GM18870 (cell line): Measurements from ENCODE around the gene OSM.
"Not testable (repeated sequence)": the region's sequence is repeated elsewhere in the genome, so short reads cannot be mapped to it uniquely, and the experiment has no call there.

ENCODE experiments used
- ATAC-seq: cut with Tn5 transposase; IDR thresholded peaks from one replicate; pipeline ENCODE4 v1.9.1; 2021; ENCODE audit warnings: moderate library complexity; ENCODE audit not compliant: unreplicated experiment

OSM gene

DNA sequence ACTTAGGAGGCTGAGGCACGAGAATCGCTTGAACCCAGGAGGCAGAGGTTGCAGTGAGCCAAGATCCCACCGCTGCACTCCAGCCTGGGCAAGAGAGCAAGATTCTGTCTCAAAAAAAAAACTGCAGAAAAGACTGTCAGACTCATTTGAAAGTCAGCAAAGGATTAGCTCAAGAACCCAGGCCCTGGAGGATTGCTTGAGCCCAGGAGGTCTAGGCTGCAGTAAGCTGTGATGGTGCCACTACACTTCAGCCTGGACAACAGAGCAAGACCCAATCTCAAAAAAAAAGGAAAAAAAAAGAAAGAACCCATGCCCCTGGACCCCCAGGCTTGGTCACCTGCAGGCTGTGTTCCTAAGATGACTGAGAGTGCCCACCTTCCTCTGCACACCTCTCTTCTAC, 36.3 kb downstream of the OSM start:
- no peak for ATAC-seq

DNA sequence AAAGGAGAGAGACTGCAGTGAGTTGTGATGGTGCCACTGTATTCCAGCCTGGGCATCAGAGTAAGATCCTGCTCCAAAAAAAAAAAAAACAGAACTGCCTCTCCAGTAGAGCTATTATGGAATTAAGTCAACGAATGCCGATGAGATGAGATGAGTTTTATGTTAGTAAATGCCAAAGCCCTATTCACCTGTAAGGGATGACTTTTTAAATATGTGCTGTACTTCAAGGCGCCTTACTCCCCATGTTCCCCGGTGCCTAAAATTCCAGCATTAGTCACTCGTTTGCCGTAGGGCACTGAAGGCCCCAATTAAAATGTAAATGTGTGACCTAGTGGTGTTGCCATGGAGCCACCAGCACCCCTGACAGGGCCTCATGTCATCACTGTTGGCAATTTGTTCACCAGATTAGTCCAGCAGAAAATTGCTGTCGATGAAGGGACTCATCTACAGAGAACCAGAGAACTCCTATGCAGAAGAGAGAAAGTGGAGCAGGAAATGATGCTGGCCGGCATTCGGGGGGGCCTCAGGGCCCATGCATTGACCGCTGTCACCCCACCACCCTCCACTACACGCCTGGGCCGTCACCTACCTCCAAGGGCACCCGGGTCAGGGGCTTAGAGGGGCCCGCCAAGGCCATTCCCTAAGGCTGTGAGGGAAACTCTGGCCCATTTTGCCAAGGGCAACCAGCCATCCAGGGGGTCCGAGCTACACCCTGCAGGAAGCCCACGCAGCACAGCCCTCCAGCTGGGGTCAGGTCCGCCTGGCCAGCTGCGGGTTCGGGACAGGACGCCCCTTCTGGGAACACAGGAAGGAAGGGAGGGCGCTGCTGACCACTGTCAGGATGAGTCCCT, 37.9 kb downstream of the OSM start:
- ATAC-seq = no peak

DNA sequence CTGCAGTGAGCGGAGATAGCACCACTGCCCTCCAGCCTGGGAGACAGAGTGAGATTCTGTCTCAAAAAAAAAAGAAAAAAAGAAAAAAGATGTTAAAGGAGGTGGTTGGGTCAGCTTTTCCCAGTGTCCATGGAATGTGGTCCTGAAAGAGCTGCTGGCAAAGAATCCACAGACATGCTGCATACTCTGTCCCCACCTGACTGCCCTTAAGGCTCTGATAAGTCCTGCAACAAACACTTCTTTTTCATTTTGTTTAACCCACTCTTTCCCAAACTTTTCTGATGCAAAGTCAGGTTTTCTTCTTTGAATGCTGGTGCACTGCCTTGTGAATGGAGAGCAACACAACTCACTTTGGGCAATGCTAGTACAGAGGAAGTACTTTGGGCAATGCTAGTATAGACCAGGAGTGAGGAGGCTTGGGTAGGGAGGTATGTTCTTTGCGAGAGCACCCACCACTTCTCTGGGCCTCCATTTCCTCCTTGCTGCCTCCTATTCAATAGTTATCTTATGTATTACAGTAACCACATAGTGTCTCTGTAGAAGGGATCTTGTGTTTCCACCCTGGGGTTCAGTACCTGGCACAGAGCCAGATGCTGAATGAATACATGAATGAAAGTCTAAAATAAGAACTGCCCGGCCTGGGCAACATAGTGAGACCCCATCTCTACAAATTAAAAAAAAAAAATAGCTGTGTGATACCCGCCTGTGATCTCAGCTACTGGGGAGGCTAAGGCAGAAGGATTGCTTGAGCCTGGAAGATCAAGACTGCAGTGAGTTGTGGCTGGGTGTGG, 39.0 kb downstream of the OSM start:
- no peak for ATAC-seq

DNA sequence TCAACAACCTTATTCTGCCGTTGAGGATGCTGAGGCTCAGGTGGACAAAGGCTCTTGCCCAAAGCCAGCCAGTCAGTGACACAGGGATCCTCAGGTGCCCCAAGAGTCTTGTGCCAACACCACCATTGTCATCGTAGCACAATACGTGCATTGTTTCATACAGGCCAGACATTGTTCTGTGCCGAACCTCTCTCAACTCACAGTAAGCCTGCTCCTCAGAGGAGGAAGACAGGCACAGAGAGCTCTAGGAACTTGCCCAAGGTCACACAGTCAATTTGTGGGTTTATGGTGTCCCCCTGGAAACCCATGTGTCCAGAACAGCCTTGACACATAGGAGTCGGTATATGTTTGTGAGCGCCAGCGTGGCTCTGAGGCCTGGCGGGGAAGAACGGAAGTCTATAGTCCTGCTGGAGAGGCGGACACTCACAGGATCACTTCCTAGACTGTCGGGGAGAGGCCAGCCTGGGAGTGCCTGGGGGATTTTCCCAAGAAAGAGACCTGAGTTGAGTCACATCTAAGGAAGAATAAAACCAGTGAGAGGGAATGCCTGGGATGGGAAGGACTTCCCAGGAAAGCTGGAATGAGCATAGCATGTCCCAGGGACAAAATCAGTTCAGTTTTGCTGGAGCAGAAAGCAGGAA, 40.3 kb downstream of the OSM start:
- ATAC-seq = no peak

DNA sequence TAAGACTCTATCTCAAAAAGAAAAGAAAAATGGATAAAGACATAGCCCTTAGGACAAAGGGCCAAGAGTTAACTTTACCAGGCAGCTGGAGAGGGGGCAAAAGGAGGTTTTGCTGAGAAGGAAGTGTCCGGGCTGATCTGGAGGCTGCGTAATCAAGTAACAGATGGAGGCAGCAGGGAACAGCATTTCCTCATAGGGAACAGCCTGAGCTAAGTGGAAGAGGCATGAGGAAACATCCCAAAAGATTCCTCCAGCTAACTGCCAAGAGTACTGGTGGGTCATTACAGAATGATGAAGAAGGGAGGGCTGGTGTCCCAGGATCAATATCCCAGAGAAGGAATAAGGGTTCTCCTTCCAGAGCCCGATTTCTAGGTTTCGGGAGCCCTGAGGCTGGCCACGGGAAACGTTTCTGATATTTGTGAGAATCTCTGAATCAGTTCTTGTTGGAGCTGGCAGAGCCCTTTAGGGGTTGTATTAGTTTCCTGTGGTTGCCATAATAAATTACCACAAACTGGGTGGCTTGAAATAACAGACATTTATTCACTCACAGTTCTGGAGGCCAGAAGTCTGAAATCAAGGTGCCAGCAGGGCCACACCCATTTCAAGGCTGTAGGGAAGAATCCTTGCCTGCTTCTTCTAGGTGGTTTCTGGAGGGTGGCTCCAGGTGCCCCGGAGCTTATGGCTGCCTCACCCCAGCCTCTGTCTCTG, 41.3 kb downstream of the OSM start:
- ATAC-seq = no peak

DNA sequence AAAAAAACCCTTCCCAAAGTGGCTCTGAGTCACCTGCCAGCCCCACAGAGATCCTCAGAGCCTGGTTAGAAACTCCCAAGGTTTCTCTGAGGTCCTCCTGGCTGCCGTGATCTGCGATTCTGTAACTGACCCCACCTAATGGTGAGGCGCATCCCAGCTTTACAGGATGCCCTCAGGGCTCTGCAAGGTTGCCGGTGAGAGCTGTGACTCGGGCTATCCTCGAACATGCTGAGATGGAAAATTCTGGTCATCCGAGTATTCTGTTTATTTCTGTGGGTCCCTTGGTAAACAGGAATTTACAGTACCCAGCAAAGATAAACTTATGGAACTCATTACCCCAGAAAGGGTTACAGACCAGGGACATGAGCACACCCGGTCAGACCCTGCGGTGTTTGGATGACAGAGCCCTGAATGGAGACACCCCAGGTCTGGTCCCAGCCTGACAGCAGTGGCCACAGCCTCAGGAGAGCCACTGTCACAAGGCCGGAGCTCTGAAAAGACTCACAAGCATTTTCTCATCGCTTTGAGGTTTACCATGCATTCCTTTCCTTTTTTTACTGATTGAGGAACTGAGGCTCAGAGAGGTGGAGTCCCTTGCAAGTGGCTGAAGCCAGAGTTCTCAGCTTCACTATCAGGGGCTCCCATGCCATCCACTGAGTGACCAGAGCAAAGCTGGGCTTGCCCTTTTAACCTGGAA, 42.3 kb downstream of the OSM start:
- no peak for ATAC-seq

DNA sequence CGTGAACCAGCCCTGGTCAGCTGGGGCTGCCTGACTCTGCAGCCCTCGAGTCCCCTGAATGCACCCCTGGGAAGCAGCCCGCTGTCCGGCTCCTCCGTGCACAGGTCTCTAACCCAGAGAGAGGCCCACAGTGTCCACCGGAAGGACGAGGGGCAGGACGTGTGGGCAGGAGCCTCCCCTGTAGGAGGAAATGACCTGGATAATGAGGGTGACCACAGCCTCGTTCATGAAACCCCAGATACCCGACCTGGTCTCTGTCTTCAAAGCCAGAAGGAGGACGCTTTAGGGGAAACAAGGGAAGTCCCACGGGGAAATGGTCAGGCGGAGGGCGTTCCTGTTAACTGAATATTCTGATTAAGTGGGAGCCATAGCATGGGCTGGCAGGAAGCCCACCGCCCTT, 43.3 kb downstream of the OSM start:
- ATAC-seq = no peak

DNA sequence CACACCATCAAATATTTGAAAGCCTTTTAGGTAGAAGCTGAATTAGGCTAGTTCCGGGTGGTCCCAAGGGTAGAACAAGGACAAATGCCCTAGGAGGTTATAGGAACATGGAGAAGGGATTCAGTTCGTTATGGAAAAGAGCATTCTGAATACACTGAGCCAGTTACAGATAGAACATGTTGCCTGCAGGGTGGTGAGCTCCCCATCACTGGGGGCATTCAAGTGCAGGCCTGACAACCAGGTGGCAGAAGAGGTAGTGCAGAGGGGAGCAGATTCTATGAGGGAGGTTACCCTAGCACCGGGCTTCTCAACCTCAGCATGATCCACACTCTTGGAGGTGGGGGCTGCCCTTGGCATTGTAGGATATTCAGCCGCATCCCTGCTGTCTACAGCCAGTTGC, 44.3 kb downstream of the OSM start:
- ATAC-seq = no peak

DNA sequence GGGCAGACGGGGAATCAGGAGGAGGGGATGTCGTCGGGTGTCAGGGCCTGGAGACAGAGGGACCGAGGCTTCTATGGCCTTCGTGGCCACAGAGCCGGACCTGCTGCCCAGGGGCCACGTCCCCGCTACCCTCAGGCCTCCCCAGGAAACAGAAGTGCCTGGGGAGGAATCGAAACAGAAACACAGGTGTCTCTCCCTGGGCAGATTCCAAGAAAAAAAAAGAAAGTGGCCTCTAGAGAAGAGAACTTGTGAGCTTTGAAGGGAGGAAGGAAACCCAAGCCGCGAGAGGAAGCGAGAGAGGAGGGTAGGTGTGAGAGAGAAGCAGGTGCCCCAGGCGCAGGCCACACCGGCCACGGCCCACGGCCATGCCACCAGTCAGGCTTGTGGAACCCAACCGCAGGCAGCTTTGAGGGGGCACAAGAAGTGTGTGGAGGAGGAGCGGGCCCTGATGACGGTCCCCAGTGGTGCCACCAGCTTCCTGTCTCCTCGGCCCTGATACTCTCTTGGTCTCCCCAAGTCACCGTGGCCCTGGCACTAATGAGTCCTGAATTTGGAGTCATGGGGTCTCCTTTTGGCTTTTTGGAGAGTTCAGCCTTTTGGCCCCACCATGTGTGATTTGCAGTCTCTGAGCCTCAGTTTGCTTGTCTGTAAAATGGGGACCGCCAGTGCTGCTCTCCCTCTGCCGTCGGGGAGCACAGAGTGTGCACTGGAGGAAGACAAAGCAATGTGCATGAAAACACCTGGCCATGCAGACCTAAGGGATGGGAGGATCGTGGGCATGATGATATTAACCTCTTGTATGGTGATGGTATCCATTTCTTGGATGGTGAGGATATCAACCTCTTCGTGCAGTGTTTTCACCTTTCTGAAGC, 45.3 kb downstream of the OSM start:
- ATAC-seq = no peak

DNA sequence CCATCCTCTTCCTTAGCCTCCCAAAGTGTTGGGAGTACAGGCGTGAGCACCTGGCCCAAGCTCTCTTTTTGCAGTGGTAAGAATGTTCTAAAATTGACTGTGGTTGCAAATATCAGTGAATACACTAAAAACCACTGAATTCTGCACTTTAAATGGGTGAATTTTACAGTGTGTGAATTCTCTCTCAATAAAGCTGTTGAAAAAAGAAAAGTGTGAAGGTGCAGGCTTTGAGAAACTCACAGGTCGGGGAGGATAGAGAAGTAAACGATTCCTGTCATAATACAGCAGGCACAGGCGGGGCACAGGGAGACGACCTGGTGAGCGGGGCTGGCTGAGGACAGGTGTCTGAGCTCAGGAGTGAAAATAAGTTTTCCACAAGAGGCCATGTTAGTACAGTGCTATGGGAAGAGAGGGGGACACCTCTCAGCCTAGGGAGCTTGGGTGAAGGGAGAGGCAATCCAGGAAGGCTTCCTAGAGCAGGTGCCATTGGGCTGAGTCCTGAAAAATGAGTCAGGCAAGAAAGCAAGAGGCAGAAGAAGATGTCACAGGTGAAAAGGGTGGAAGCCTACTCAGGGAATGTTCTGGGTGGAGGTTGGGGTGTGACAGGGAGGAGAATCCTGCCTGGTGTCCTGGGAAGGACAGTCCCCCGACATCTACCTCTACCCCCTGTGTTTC, 46.2 kb downstream of the OSM start:
- ATAC-seq = no peak

DNA sequence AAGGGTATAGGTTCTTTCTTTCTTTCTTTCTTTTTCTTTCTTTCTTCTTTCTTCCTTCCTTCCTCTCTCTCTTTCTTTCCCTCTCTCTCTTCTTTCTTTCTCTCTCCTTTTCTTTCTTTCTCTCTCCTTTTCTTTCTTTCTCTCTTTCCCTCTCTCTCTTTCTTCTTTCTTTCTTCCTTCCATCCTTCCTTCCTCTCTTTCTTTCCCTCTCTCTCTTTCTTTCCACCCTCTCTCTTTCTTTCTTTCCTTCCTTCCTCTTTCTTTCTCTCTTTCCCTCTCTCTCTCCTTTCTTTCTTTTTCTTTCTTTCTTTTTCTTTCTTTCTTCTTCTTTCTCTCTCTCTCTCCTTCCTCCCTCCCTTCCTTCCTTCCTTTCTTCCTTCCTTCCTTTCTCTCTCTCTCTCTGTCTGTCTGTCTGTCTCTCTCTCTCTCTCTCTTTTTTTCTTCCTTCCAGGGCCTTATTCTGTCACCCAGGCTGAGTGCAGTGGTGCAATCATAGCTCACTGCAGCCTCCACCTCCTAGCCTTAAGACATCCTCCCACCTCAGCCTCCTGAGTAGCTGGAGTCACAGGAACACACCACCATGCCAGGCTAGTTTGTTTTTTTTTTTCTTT, 46.9 kb downstream of the OSM start:
- ATAC-seq = no peak

DNA sequence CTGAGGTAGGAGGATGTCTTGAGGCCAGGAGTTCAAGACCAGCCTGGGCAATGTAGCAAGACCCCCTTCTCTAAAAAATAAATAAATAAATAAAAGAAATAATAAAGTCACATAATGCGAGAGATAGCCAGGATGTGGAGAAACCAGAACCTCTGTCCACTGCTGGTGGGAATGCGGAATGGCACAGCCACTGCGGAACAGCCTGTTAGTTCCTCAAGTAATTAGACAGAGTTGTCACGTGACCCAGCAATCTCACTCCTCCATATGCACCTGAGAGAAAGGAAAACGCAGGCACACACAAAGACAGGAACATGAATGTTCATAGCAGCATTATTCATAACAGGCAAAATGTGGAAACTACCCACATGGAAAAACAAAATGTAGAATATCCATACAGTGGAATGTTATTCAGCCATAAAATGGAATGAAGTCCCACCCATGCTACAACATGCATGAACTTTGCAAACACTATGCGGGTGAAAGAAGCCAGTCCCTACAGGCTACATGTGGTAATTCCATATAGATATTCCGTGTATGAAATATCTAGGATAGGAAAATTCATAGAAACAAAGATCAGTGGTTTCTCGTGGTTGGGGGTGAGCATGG, 47.5 kb downstream of the OSM start:
- ATAC-seq = no peak

DNA sequence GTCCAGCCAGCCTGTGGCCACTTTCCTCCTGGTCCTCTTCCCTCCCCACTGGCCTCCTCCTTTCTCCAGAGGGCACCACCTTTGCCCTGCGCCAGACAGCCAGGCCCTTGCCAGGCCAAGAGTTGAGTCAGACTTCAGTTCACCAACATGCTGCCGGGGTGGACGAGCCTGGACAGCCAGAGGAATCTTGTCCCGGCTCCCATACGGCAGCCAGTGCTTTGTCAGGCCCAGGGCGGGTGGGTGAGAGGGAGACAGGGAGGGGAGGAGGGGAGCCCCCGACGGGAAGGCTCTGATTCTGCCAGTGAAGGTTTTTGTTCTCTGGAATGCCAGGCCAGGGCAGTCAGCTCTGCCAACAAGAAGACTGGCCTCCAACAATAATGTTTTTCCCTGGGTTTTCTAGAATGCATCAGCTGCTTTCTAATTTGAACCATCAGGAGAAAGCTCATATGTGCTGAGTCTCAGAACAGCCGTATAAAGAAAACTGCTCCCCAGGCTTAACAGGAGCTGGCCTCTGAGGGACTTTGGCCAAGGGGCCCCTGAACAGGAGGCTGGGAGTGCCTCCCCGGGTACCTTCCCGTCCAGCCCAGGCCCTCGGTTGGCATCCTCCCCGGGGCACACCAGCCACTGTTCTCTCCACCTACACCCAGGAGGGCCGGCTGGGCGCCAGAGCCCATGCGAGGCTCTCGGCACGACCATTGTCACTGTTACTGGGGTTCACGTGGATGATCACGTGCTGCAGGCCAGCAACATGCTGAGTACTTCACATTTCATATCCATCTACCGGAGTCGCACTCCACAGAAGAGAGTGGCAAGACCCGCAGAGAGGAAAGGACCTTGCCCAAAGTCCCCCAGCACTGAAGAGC, 48.7 kb downstream of the OSM start:
- no peak for ATAC-seq

DNA sequence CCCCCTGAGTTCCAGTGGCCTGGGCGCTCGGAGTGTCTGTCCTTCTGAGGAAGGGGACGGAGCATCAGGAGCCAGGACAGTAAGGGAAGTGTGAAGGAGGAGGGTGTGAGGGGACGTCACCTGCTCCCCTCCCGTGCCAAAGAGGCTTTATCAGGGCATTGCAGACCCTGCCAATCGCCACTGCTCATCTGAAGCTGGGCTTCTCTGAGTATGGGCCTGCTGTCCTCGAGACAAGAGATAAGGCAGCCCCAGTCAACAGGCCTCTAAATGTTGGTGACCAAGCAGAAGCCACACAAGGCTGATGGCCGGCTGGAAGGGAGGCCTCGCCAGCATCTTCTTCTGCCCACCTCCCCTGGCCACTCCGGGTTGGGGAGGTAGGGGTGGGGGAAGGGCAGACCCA, 49.9 kb downstream of the OSM start:
- no peak for ATAC-seq

DNA sequence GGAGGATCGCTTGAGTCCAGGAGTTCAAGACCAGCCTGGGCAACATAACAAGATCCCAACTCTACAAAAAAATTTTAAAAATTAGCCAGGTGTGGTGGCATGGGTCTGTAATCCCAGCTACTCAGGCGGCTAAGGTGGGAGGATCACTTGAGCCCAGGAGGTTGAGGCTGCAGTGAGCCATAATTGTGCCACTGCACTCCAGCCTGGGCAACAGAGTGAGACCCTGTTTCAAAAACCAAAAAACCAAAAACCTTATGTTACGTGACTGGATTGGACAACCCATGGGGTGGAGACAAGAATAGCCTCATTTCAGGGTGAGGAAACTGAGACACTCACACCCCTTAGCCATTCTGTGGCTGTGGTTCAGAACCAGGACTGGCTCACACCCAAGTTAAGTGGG, 50.4 kb downstream of the OSM start:
- ATAC-seq = not testable (repeated sequence)

DNA sequence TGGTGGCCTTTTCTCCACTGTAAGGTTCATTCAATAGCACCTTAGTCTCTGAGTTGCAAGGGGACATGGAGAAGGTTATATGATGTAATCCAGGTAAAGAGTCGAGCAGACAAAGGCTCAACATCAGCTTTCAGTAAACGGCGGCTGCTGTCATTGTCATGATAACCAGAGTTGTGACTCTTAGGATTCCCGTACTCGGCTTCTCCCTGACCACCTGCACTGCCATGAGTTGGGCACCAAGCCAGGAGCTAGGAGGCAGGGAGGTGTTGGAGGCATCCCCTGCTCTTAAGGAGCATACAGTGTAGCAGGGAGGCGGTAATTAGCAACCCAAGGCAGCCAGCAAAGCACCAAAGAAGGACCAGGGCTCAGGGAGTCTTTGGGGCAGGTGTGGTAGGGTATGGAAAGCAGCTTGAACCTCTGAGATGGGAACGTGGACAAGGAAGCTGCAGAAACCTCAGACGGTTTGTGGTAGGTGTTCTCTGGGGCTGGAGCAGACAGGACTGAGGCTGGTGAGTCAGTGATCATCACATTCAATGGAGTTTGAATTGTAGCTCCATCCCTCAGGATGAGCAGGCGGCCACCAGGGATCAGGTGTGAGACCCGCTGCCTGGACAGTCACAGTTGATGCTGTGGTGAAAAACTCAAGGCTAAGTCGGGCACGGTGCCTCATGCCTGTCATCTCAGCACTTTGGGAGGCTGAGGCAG, 51.8 kb downstream of the OSM start:
- ATAC-seq = no peak

DNA sequence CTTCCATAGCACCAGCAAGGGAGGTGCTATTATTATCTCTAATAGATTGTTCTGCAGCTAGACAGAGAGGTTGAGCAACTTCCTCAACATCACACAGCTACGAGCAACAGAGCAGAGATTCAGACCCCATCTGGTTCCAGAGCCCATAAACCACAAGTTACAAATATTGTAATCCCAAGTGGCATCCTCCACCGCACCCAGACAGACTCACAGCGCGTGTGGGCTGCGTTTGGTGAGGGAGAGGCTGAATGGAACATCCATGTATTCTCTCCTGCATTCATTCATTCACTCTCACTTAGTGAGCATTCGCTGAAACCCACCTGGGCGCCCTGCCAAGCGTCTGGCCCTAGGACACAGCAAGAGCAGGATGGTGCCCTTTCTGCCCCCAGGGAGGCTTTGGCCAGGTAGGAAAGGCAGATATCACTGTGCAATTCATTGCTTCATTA, 53.6 kb downstream of the OSM start:
- no peak for ATAC-seq
